Measurements from ENCODE around the gene CDH23. TPM values are rescaled to one million over a fixed set of nuclear protein-coding genes. Genes with fewer than 3 reads are reported as not detected.

CDH23 gene
- total and polyA plus RNA-seq, 9 of the 15 experiments (the other 6 are each of a cell fraction or from before 2014, with no cell fraction given) = 0.18 to 1.2 (median 0.47) TPM

DNA sequence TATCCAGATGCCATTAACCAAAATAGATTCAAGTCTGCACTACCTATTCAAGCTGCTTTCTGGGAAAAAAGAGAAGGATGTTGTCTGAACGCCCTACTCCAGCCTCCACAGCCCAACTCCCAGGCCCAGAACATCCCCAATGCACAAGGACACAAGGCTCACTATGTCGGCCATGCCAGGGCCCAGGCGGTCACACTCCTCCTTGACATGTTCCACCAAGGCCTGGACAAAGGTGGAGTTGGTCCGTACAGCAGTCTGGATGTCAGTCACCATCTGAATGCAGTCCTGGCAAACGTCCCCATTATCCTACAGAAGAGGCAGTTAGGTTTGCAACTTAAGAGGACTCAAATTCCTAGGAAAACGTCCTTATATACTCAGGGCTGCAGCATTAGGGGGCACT, 431.1 kb downstream of the CDH23 start (continued):
- TF ChIP-seq, protein P1, sequence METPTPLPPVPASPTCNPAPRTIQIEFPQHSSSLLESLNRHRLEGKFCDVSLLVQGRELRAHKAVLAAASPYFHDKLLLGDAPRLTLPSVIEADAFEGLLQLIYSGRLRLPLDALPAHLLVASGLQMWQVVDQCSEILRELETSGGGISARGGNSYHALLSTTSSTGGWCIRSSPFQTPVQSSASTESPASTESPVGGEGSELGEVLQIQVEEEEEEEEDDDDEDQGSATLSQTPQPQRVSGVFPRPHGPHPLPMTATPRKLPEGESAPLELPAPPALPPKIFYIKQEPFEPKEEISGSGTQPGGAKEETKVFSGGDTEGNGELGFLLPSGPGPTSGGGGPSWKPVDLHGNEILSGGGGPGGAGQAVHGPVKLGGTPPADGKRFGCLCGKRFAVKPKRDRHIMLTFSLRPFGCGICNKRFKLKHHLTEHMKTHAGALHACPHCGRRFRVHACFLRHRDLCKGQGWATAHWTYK (CRISPR knock-in tag; IDR thresholded peaks at IDR 0.05) = no peak
- TF ChIP-seq ZNF668 (CRISPR knock-in tag; IDR thresholded peaks at IDR 0.05) = no peak

DNA sequence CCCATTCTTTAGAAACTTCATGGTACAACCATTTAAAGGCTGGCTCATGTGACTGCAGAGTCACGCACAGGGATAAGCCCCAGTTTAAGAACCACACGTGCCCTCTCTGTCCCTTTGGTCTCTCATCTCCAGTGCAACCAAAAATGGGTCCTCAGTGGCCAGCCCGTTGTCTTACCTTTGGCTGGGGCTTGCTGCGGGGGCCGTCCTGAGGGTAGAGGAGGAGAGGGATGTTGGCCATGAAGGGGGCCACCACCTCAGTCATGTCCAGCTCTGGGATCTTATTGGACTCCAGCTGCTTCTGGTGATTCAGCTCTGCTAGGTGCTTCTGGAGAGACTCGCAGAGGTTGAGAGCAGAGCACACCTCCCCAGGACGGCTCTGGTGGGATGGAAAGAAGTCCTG, 432.0 kb downstream of the CDH23 start:
- no peak for DNase-seq (ENCODE audit: extremely low read depth in 1 of 4, low spot score in 3 of 4)
- BruUV-seq (replicated peaks) = no TSS peak
- Histone ChIP-seq H2AFZ (ENCODE audit: low read depth, low read length) (no peak overlapping the region), H3K4me2 (ENCODE audit: insufficient read depth, low read length) (no peak overlapping the region), H3K4me3 (no peak overlapping the region), H3K9ac (ENCODE audit: insufficient read depth in 1 of 2, low read depth in 2 of 2, low read length in 2 of 2) (no peak overlapping the region), H3K36me3 (ENCODE audit: control insufficient read depth, insufficient read depth, low read length) (peaks cover 95% of the 10 kb centered on the region), H3K9me1 (ENCODE audit: control insufficient read depth, insufficient read depth, low read length) (peaks cover 5% of the 10 kb centered on the region), H3K79me2 (ENCODE audit: control insufficient read depth, insufficient read depth, low read length) (peaks cover 21% of the 10 kb centered on the region), H4K20me1 (replicated peaks; ENCODE audit: control insufficient read depth, insufficient read depth, low read length) (peaks cover 21% of the 10 kb centered on the region; the same call in 1 of the 2 replicates), H3K4me1 (replicated peaks in 1 of 2; ENCODE audit: control insufficient read depth in 2 of 2, insufficient read depth in 2 of 2, low read length in 2 of 2) (no peaks in the 10 kb centered on the region), H3K9me3 (replicated peaks; ENCODE audit: control insufficient read depth, insufficient read depth, low read depth, low read length) (no peaks in the 10 kb centered on the region), H3K27ac (ENCODE audit: extremely low read depth, low read depth, low read length) (no peak overlapping the region), H3K27me3 (ENCODE audit: control insufficient read depth in 2 of 2, insufficient read depth in 2 of 2, low read length in 2 of 2) (no peaks in the 10 kb centered on the region)
- CTCF ChIA-PET (ENCODE audit: low intra/inter-chr PET ratio) = no interaction called here
- TF ChIP-seq SMARCA5 (IDR thresholded peaks at IDR 0.05) = no peak
- TF ChIP-seq, protein P2, sequence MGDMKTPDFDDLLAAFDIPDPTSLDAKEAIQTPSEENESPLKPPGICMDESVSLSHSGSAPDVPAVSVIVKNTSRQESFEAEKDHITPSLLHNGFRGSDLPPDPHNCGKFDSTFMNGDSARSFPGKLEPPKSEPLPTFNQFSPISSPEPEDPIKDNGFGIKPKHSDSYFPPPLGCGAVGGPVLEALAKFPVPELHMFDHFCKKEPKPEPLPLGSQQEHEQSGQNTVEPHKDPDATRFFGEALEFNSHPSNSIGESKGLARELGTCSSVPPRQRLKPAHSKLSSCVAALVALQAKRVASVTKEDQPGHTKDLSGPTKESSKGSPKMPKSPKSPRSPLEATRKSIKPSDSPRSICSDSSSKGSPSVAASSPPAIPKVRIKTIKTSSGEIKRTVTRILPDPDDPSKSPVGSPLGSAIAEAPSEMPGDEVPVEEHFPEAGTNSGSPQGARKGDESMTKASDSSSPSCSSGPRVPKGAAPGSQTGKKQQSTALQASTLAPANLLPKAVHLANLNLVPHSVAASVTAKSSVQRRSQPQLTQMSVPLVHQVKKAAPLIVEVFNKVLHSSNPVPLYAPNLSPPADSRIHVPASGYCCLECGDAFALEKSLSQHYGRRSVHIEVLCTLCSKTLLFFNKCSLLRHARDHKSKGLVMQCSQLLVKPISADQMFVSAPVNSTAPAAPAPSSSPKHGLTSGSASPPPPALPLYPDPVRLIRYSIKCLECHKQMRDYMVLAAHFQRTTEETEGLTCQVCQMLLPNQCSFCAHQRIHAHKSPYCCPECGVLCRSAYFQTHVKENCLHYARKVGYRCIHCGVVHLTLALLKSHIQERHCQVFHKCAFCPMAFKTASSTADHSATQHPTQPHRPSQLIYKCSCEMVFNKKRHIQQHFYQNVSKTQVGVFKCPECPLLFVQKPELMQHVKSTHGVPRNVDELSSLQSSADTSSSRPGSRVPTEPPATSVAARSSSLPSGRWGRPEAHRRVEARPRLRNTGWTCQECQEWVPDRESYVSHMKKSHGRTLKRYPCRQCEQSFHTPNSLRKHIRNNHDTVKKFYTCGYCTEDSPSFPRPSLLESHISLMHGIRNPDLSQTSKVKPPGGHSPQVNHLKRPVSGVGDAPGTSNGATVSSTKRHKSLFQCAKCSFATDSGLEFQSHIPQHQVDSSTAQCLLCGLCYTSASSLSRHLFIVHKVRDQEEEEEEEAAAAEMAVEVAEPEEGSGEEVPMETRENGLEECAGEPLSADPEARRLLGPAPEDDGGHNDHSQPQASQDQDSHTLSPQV (IDR thresholded peaks at IDR 0.05) = no peak
- no peak for TF ChIP-seq LCOR (CRISPR knock-in tag; IDR thresholded peaks at IDR 0.05)
- no peak for TF ChIP-seq ZNF764 (CRISPR knock-in tag; IDR thresholded peaks at IDR 0.05; ENCODE audit: low read depth)
- TF ChIP-seq, protein P3, sequence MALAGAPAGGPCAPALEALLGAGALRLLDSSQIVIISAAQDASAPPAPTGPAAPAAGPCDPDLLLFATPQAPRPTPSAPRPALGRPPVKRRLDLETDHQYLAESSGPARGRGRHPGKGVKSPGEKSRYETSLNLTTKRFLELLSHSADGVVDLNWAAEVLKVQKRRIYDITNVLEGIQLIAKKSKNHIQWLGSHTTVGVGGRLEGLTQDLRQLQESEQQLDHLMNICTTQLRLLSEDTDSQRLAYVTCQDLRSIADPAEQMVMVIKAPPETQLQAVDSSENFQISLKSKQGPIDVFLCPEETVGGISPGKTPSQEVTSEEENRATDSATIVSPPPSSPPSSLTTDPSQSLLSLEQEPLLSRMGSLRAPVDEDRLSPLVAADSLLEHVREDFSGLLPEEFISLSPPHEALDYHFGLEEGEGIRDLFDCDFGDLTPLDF (CRISPR knock-in tag; IDR thresholded peaks at IDR 0.05) = no peak
- intact Hi-C loops (cut with micrococcal nuclease) = no loop called here
- WGBS (ENCODE audit: insufficient coverage, low coverage, missing lambda C conversion rate) = 99% methylated on average over 7 of the region's 7 CpGs
- in situ Hi-C loops (cut with MboI) = no loop called here
- FAIRE-seq = no peak
- no peak for ATAC-seq
- POLR2A ChIA-PET = interaction anchor here (0.6 to 3.3 kb wide), 5 partner anchors 10 to 269 kb away, joined by 3 to 22 read pairs (median 3); no protein-coding TSS in a partner anchor
